ENCODE measurements around the gene GIT2. TPM values are rescaled to one million over a fixed set of nuclear protein-coding genes. Genes with fewer than 3 reads are reported as not detected.
A peak's percentile ranks its signal among the peaks of the same experiment; 100 is the strongest.

The GIT2 gene
- total and polyA plus RNA-seq, 2 experiments from 2014 or later = 21.5 to 22.4 TPM

GRCh38 chr12:109967383-109968031 lies 28.7 kb downstream of the GIT2 start:
- Histone ChIP-seq H4K20me1 (ENCODE audit: insufficient read depth, poor library complexity, severe bottlenecking) (no peaks in the 10 kb centered on the region), H3K27ac (no peak overlapping the region), H3K36me3 (replicated peaks; ENCODE audit: insufficient read depth, low read depth) (no peaks in the 10 kb centered on the region), H3K4me3 (no peak overlapping the region), H2AFZ (no peak overlapping the region), H3K4me1 (ENCODE audit: insufficient read depth) (no peaks in the 10 kb centered on the region), H3K9me3 (ENCODE audit: low read depth) (no peaks in the 10 kb centered on the region), H3K4me2 (no peak overlapping the region), H3K27me3 (no peaks in the 10 kb centered on the region), H3K79me2 (no peaks in the 10 kb centered on the region), H3K9me2 (replicated peaks; ENCODE audit: insufficient read depth) (no peaks in the 10 kb centered on the region)
- peak; percentile 16 for DNase-seq (ENCODE audit: low spot score)
- WGBS (ENCODE audit: low lambda C conversion rate, missing lambda C conversion rate) = 81% methylated on average over 8 of the region's 8 CpGs
- TF ChIP-seq EZH2 (IDR thresholded peaks at IDR 0.05; ENCODE audit: borderline replicate concordance) (no peak), CTCF (IDR thresholded peaks at IDR 0.05; ENCODE audit: poor library complexity) (no peak), EZH2phosphoT487 (IDR thresholded peaks at IDR 0.05; ENCODE audit: low read depth, severe bottlenecking, unreplicated experiment) (no peak)

- Histone ChIP-seq H3K4me1 (ENCODE audit: insufficient read depth) (no peaks in the 10 kb centered on the region), H2AFZ (no peak overlapping the region), H3K9me2 (replicated peaks; ENCODE audit: insufficient read depth) (no peaks in the 10 kb centered on the region), H3K4me2 (no peak overlapping the region), H3K9me3 (ENCODE audit: low read depth) (no peaks in the 10 kb centered on the region), H3K79me2 (no peaks in the 10 kb centered on the region), H3K27me3 (no peaks in the 10 kb centered on the region), H4K20me1 (ENCODE audit: insufficient read depth, poor library complexity, severe bottlenecking) (no peaks in the 10 kb centered on the region), H3K36me3 (replicated peaks; ENCODE audit: insufficient read depth, low read depth) (no peaks in the 10 kb centered on the region), H3K27ac (no peak overlapping the region), H3K4me3 (no peak overlapping the region)
- TF ChIP-seq EZH2phosphoT487 (IDR thresholded peaks at IDR 0.05; ENCODE audit: low read depth, severe bottlenecking, unreplicated experiment) (no peak), EZH2 (IDR thresholded peaks at IDR 0.05; ENCODE audit: borderline replicate concordance) (no peak), CTCF (IDR thresholded peaks at IDR 0.05; ENCODE audit: poor library complexity) (no peak)
- DNase-seq (ENCODE audit: low spot score) = no peak
- WGBS (ENCODE audit: low lambda C conversion rate, missing lambda C conversion rate) = 96% methylated on average over 4 of the region's 4 CpGs
These were observed 29.6 kb downstream of the GIT2 start for GRCh38 chr12:109966546-109966945.

- Histone ChIP-seq H3K4me2 (no peak overlapping the region), H3K9me3 (ENCODE audit: low read depth) (no peaks in the 10 kb centered on the region), H3K27me3 (no peaks in the 10 kb centered on the region), H4K20me1 (ENCODE audit: insufficient read depth, poor library complexity, severe bottlenecking) (no peaks in the 10 kb centered on the region), H3K36me3 (replicated peaks; ENCODE audit: insufficient read depth, low read depth) (no peaks in the 10 kb centered on the region), H3K4me3 (no peak overlapping the region), H2AFZ (no peak overlapping the region), H3K9me2 (replicated peaks; ENCODE audit: insufficient read depth) (no peaks in the 10 kb centered on the region), H3K4me1 (ENCODE audit: insufficient read depth) (no peaks in the 10 kb centered on the region), H3K27ac (no peak overlapping the region), H3K79me2 (no peaks in the 10 kb centered on the region)
- TF ChIP-seq EZH2 (IDR thresholded peaks at IDR 0.05; ENCODE audit: borderline replicate concordance) (no peak), CTCF (IDR thresholded peaks at IDR 0.05; ENCODE audit: poor library complexity) (no peak), EZH2phosphoT487 (IDR thresholded peaks at IDR 0.05; ENCODE audit: low read depth, severe bottlenecking, unreplicated experiment) (no peak)
- peak; percentile 46 for DNase-seq (ENCODE audit: low spot score)
- WGBS (ENCODE audit: low lambda C conversion rate, missing lambda C conversion rate) = 72% methylated on average over 4 of the region's 4 CpGs
These were observed 32.3 kb downstream of the GIT2 start for GRCh38 chr12:109963743-109964429.

All from hepatocyte (in vitro differentiated cells).